ENCODE measurements around the gene MUC4. TPM values are rescaled to one million over a fixed set of nuclear protein-coding genes. Genes with fewer than 3 reads are reported as not detected.

The MUC4 gene
- total and polyA plus RNA-seq, 9 of the 15 experiments (the other 6 are each of a cell fraction or from before 2014, with no cell fraction given): under 0.01 to 0.21 (median 0.10) TPM; not detected in 4

- Histone ChIP-seq H3K79me2 (ENCODE audit: control insufficient read depth, insufficient read depth, low read length) (no peaks in the 10 kb centered on the region), H3K9me3 (replicated peaks; ENCODE audit: control insufficient read depth, insufficient read depth, low read depth, low read length) (no peaks in the 10 kb centered on the region), H3K4me1 (replicated peaks in 1 of 2; ENCODE audit: control insufficient read depth in 2 of 2, insufficient read depth in 2 of 2, low read length in 2 of 2) (peaks cover 4% of the 10 kb centered on the region in 2 experiments; a peak in 3 of 5 replicates), H3K27ac (ENCODE audit: extremely low read depth, low read depth, low read length) (no peak overlapping the region), H4K20me1 (replicated peaks; ENCODE audit: control insufficient read depth, insufficient read depth, low read length) (no peaks in the 10 kb centered on the region), H3K9me1 (ENCODE audit: control insufficient read depth, insufficient read depth, low read length) (no peaks in the 10 kb centered on the region), H3K9ac (ENCODE audit: insufficient read depth in 1 of 2, low read depth in 2 of 2, low read length in 2 of 2) (peak overlapping the region in 1 of 2 experiments; percentile 39; a peak in 2 of 4 replicates), H3K36me3 (ENCODE audit: control insufficient read depth, insufficient read depth, low read length) (no peaks in the 10 kb centered on the region), H3K4me3 (no peak overlapping the region), H3K27me3 (ENCODE audit: control insufficient read depth in 2 of 2, insufficient read depth in 2 of 2, low read length in 2 of 2) (peaks cover 0 to 7% of the 10 kb centered on the region in 2 experiments; a peak in 1 of 5 replicates), H2AFZ (ENCODE audit: low read depth, low read length) (no peak overlapping the region), H3K4me2 (ENCODE audit: insufficient read depth, low read length) (no peak overlapping the region)
- intact Hi-C loops (cut with micrococcal nuclease): loop anchor here (10.0 kb wide), 1 partner anchor 431 kb away; the partner anchor contains the start of gene XXYLT1
- DNase-seq (ENCODE audit: extremely low read depth in 1 of 4, low spot score in 3 of 4): peak in 3 of 4 experiments; percentile 16 to 28 (median 25)
- ChIA-PET POLR2A (interaction anchor here (0.6 to 5.0 kb wide), 11 partner anchors 7 to 1937 kb away, joined by 3 to 24 read pairs (median 4); partner anchors contain the start of gene ACAP2), CTCF (ENCODE audit: low intra/inter-chr PET ratio) (no interaction called here)
- no TSS peak for BruUV-seq (replicated peaks)
- FAIRE-seq: no peak
- 54% methylated on average over 9 of the region's 9 CpGs for WGBS (ENCODE audit: insufficient coverage, low coverage, missing lambda C conversion rate)
- ATAC-seq: peak; percentile 42
- in situ Hi-C loops (cut with MboI): loop anchor here (10.0 to 25.0 kb wide), 3 partner anchors 507 to 1949 kb away; partner anchors contain the start of genes RNF168, SLC51A, SMCO1 and ZDHHC19
- no peak for TF ChIP-seq ZBTB7A (IDR thresholded peaks at IDR 0.05; ENCODE audit: borderline replicate concordance, control insufficient read depth, low read depth, low read length)
- TF ChIP-seq POLR2AphosphoS2 (IDR thresholded peaks at IDR 0.05; ENCODE audit: low read length): peak; percentile 64; the same call in 1 of the 2 replicates
- TF ChIP-seq FOXJ2 (tag; IDR thresholded peaks at IDR 0.05): no peak
- no peak for TF ChIP-seq ZNF655 (CRISPR knock-in tag; IDR thresholded peaks at IDR 0.05)
- TF ChIP-seq CAMTA2 (CRISPR knock-in tag; conservative IDR thresholded peaks at IDR 0.05): no peak
- TF ChIP-seq KDM4B (IDR thresholded peaks at IDR 0.05; ENCODE audit: borderline replicate concordance in 2 of 2, low read depth in 1 of 2): peak in 1 of 2 experiments; percentile 26; a peak in 1 of 4 replicates
- TF ChIP-seq KLF13 (tag; IDR thresholded peaks at IDR 0.05; ENCODE audit: borderline replicate concordance, low read depth): no peak
- no peak for TF ChIP-seq MLX (CRISPR knock-in tag; conservative IDR thresholded peaks at IDR 0.05)
- no peak for TF ChIP-seq ZNF274 (IDR thresholded peaks at IDR 0.05; ENCODE audit: borderline replicate concordance, low read depth, low read length)
- no peak for TF ChIP-seq ZNF449 (CRISPR knock-in tag; IDR thresholded peaks at IDR 0.05)
- no peak for TF ChIP-seq GATAD2B (IDR thresholded peaks at IDR 0.05; ENCODE audit: borderline replicate concordance)
- TF ChIP-seq FOXP4 (CRISPR knock-in tag; IDR thresholded peaks at IDR 0.05; ENCODE audit: borderline replicate concordance): no peak
- no peak for TF ChIP-seq MCM2 (IDR thresholded peaks at IDR 0.05; ENCODE audit: low read depth)
- TF ChIP-seq FOXJ3 (CRISPR knock-in tag; IDR thresholded peaks at IDR 0.05): no peak
Measured at GRCh38 chr3:195705081-195705991, 106.4 kb downstream of the MUC4 start.

Measured in K562 (cell line).